Neural cell (in vitro differentiated cells): ENCODE data around the gene CACNA1C. TPM values are rescaled to one million over a fixed set of nuclear protein-coding genes. Genes with fewer than 3 reads are reported as not detected.
A peak's percentile ranks its signal among the peaks of the same experiment; 100 is the strongest.

Source experiments
- H2AFZ ChIP-seq: fragments of 200-600, 300-800 bp; sonication (generic), shearing (Covaris generic); 2 replicates; pipeline ENCODE4 v1.6.0; 2014; ENCODE audit warnings: low read depth, mild to moderate bottlenecking, antibody characterized with exemption, low read length, moderate library complexity
- H3F3A ChIP-seq: fragments of 200-600 bp; shearing (Covaris generic); 2 replicates; pipeline ENCODE4 v1.6.1; 2016; ENCODE audit warnings: mild to moderate bottlenecking, moderate library complexity, mixed read lengths, antibody characterized with exemption, low read length; ENCODE audit not compliant: insufficient read depth, poor library complexity, severe bottlenecking
- H3K27ac ChIP-seq: fragments of 200-600, 300-800 bp; sonication (generic), shearing (Covaris generic); 2 replicates; pipeline ENCODE4 v1.5.1; 2014; ENCODE audit warnings: mild to moderate bottlenecking, low read length, moderate library complexity
- H3K27me3 ChIP-seq: fragments of 300-800, 200-600 bp; sonication (generic), shearing (Covaris generic); 2 replicates; pipeline ENCODE4 v1.6.0; 2014; ENCODE audit warnings: mild to moderate bottlenecking, low read depth, low read length, moderate library complexity; ENCODE audit not compliant: insufficient read depth
- H3K36me3 ChIP-seq: fragments of 300-800, 200-600 bp; sonication (generic), shearing (Covaris generic); 2 replicates; pipeline ENCODE4 v1.5.1; 2014; ENCODE audit warnings: mild to moderate bottlenecking, antibody characterized with exemption, low read length, moderate library complexity; ENCODE audit not compliant: insufficient read depth
- H3K4me2 ChIP-seq: fragments of 300-800, 200-600 bp; sonication (generic), shearing (Covaris generic); 2 replicates; pipeline ENCODE4 v1.6.0; 2014; ENCODE audit warnings: mild to moderate bottlenecking, low read length
- H3K4me3 ChIP-seq: fragments of 300-800, 200-600 bp; sonication (generic), shearing (Covaris generic); 2 replicates; pipeline ENCODE4 v1.5.1; 2014; ENCODE audit warnings: mild to moderate bottlenecking, low read length, moderate library complexity
- H3K79me2 ChIP-seq: fragments of 200-600 bp; shearing (Covaris generic); replicated peaks from 2 replicates; pipeline ENCODE4 v1.6.0; 2014; ENCODE audit warnings: mild to moderate bottlenecking, low read length, moderate library complexity; ENCODE audit not compliant: insufficient read depth
- H3K9ac ChIP-seq: fragments of 300-800, 200-600 bp; sonication (generic), shearing (Covaris generic); 2 replicates; pipeline ENCODE4 v1.6.1; 2016; ENCODE audit warnings: mild to moderate bottlenecking, low read length, mixed read lengths
- H3K9me2 ChIP-seq: fragments of 200-600 bp; shearing (Covaris generic); 2 replicates; pipeline ENCODE4 v1.6.1; 2016; ENCODE audit warnings: mild to moderate bottlenecking, low read length, mixed read lengths; ENCODE audit not compliant: insufficient read depth
- H3K9me3 ChIP-seq: fragments of 200-600, 300-800 bp; sonication (generic), shearing (Covaris generic); 2 replicates; pipeline ENCODE4 v1.6.1; 2016; ENCODE audit warnings: mild to moderate bottlenecking, mixed run types, low read length, moderate library complexity, mixed read lengths
- H4K20me1 ChIP-seq: fragments of 200-600 bp; shearing (Covaris generic); 2 replicates; pipeline ENCODE4 v1.6.1; 2016; ENCODE audit warnings: mild to moderate bottlenecking, mixed run types; ENCODE audit not compliant: insufficient read depth
- CTCF ChIP-seq: fragments of 450-650 bp; IDR thresholded peaks from 2 replicates; pipeline ENCODE4 v1.5.1; 2014; ENCODE audit warnings: antibody characterized with exemption, mild to moderate bottlenecking, moderate library complexity; ENCODE audit not compliant: poor library complexity, severe bottlenecking
- EP300 ChIP-seq: fragments of 450-650 bp; conservative IDR thresholded peaks from 2 replicates; pipeline ENCODE4 v1.6.1; 2014; ENCODE audit warnings: antibody characterized with exemption, mild to moderate bottlenecking, moderate library complexity; ENCODE audit not compliant: poor library complexity, severe bottlenecking
- EZH2 ChIP-seq: fragments of 200-600, 300-800 bp; shearing (Covaris generic), sonication (generic); IDR thresholded peaks from 2 replicates; pipeline ENCODE4 v1.6.1; 2014; ENCODE audit warnings: antibody characterized with exemption, low read length, borderline replicate concordance, mild to moderate bottlenecking; ENCODE audit not compliant: insufficient read depth, poor library complexity, severe bottlenecking
- MXI1 ChIP-seq: fragments of 450-650 bp; conservative IDR thresholded peaks from 2 replicates; pipeline ENCODE4 v1.6.1; 2014; ENCODE audit warnings: antibody characterized with exemption, mild to moderate bottlenecking; ENCODE audit not compliant: poor library complexity, severe bottlenecking
- POLR2AphosphoS5 ChIP-seq: IDR thresholded peaks from 2 replicates; pipeline ENCODE4 v1.6.1; 2012
- RAD21 ChIP-seq: fragments of 450-650 bp; conservative IDR thresholded peaks from 2 replicates; pipeline ENCODE4 v1.6.1; 2014; ENCODE audit warnings: antibody characterized with exemption, mild to moderate bottlenecking, moderate library complexity
- REST ChIP-seq: IDR thresholded peaks from 2 replicates; pipeline ENCODE4 v1.6.1; 2012; ENCODE audit warnings: borderline replicate concordance
- SMC3 ChIP-seq: fragments of 450-650 bp; conservative IDR thresholded peaks from 2 replicates; pipeline ENCODE4 v1.6.1; 2014; ENCODE audit warnings: antibody characterized with exemption, mild to moderate bottlenecking, moderate library complexity; ENCODE audit not compliant: poor library complexity
- TAF1 ChIP-seq: IDR thresholded peaks from 2 replicates; pipeline ENCODE4 v1.6.1; 2012; ENCODE audit warnings: low read depth
- polyA plus RNA-seq: library from polyadenylated mRNA; depleted of rRNA; stranded (reverse); fragments of >200 nt; gene quantifications from 2 replicates; pipeline ENCODE4 v1.2.3, GENCODE V29; 2014

CACNA1C gene
- polyA plus RNA-seq, 1 donor from 2014 or later, result 9.7 TPM

- Histone ChIP-seq H4K20me1 (no peaks in the 10 kb centered on the region), H3K27ac (peak overlapping the region; percentile 36), H3F3A (peaks cover 7% of the 10 kb centered on the region), H3K9me3 (no peaks in the 10 kb centered on the region), H3K9ac (no peak overlapping the region), H3K9me2 (no peaks in the 10 kb centered on the region), H3K36me3 (no peaks in the 10 kb centered on the region), H2AFZ (no peak overlapping the region), H3K4me2 (no peak overlapping the region), H3K4me3 (no peak overlapping the region), H3K27me3 (no peaks in the 10 kb centered on the region), H3K79me2 (no peaks in the 10 kb centered on the region)
- TF ChIP-seq REST (no peak), TAF1 (no peak), POLR2AphosphoS5 (no peak), RAD21 (no peak), SMC3 (no peak), MXI1 (no peak), EZH2 (no peak)
Observed at GRCh38 chr12:2243275-2243674, 190.5 kb downstream of the CACNA1C start.

- H3K79me2 ChIP-seq, result no peaks in the 10 kb centered on the region
- H3K4me3 ChIP-seq, result peak overlapping the region; percentile 40
- H3K9ac ChIP-seq, result peak overlapping the region; percentile 17
- H3F3A ChIP-seq, result peaks cover 7% of the 10 kb centered on the region
- H2AFZ ChIP-seq, result no peak overlapping the region
- H3K4me2 ChIP-seq, result peak overlapping the region; percentile 43
- H3K9me2 ChIP-seq, result no peaks in the 10 kb centered on the region
- no peaks in the 10 kb centered on the region for H3K9me3 ChIP-seq
- no peaks in the 10 kb centered on the region for H3K27me3 ChIP-seq
- TF ChIP-seq MXI1 (no peak), EZH2 (no peak), POLR2AphosphoS5 (no peak), EP300 (peak; percentile 17)
- H3K27ac ChIP-seq, result peak overlapping the region; percentile 36
- no peaks in the 10 kb centered on the region for H3K36me3 ChIP-seq
- no peaks in the 10 kb centered on the region for H4K20me1 ChIP-seq
Observed at GRCh38 chr12:2244013-2244861, 191.4 kb downstream of the CACNA1C start.

- TF ChIP-seq RAD21, result no peak
- no peak for TF ChIP-seq CTCF
- no peak for TF ChIP-seq POLR2AphosphoS5
- TF ChIP-seq TAF1, result no peak
- no peak for TF ChIP-seq EP300
- no peak for TF ChIP-seq SMC3
- no peak for TF ChIP-seq MXI1
- no peak for TF ChIP-seq EZH2
- no peak for TF ChIP-seq REST
- no peak overlapping the region for H3K9ac ChIP-seq
- H3K9me2 ChIP-seq, result no peaks in the 10 kb centered on the region
- no peaks in the 10 kb centered on the region for H3K9me3 ChIP-seq
- no peaks in the 10 kb centered on the region for H4K20me1 ChIP-seq
- no peaks in the 10 kb centered on the region for H3K79me2 ChIP-seq
- peak overlapping the region; percentile 40 for H3K4me3 ChIP-seq
- no peak overlapping the region for H3K4me2 ChIP-seq
- no peaks in the 10 kb centered on the region for H3K27me3 ChIP-seq
- no peak overlapping the region for H3K27ac ChIP-seq
- peaks cover 7% of the 10 kb centered on the region for H3F3A ChIP-seq
- H3K36me3 ChIP-seq, result no peaks in the 10 kb centered on the region
- no peak overlapping the region for H2AFZ ChIP-seq
Observed at GRCh38 chr12:2246358-2246757, 193.6 kb downstream of the CACNA1C start.
